ENCODE data around the gene BRICD5. TPM values are rescaled to one million over a fixed set of nuclear protein-coding genes. Genes with fewer than 3 reads are reported as not detected.

The BRICD5 gene
- total and polyA plus RNA-seq, 2 of the 13 experiments (the other 11 are each of a cell fraction or from before 2014, with no cell fraction given) = 1.6 to 5.8 TPM

DNA sequence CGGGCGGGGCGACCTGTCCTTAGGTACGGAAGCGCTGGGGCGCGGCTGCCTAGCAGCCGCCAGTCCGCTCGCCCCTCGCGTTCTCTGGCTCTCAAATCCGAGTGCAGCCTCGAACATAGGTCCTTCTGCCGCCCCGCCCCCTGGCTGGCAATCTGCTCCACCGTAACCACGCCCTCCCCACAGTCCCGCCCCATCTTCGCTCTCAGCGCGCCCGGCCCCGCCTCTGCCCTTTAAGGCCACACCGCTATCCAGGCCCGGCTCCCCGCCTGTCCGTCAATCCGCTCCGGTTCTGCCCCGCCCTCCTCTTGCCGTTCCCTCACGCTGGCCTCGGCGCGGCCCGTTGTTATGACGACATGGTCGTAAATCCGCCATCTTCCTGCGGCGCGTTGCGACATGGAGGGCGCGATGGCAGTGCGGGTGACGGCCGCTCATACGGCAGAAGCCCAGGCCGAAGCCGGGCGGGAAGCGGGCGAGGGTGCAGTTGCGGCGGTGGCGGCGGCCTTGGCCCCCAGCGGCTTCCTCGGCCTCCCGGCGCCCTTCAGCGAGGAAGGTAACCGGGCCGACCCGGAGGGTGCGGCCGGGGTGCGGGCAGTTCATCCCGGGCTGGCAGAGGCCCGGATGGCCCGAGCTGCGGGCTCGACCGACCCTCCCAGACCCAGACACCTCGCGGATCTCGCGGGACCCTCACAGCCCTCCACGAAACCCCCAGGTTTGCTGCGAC lies 12.7 kb upstream of the BRICD5 start, which contains the start of gene E4F1 (continued):
- TF ChIP-seq ZNF879 (CRISPR knock-in tag; IDR thresholded peaks at IDR 0.05) (no peak), RFXANK (CRISPR knock-in tag; IDR thresholded peaks at IDR 0.05) (no peak), HNF4A (CRISPR knock-in tag; IDR thresholded peaks at IDR 0.05) (no peak; the same call in 1 of the 2 replicates), ZNF230 (CRISPR knock-in tag; IDR thresholded peaks at IDR 0.05) (peak; percentile 7; the same call in 1 of the 2 replicates), GATA4 (IDR thresholded peaks at IDR 0.05; ENCODE audit: borderline replicate concordance, low read depth) (no peak; the same call in 1 of the 2 replicates), ZNF260 (CRISPR knock-in tag; IDR thresholded peaks at IDR 0.05; ENCODE audit: borderline replicate concordance, low read depth) (no peak), DNMT3B (CRISPR knock-in tag; conservative IDR thresholded peaks at IDR 0.05) (no peak), MAZ (IDR thresholded peaks at IDR 0.05; ENCODE audit: borderline replicate concordance, low read depth, low read length) (peak; percentile 54; the same call in 1 of the 2 replicates), MAZ (CRISPR knock-in tag; IDR thresholded peaks at IDR 0.05; ENCODE audit: low read depth) (peak; percentile 96), ZSCAN25 (CRISPR knock-in tag; IDR thresholded peaks at IDR 0.05) (peak; percentile 85), ZFP62 (CRISPR knock-in tag; IDR thresholded peaks at IDR 0.05) (no peak), NFE2L2 (IDR thresholded peaks at IDR 0.05; ENCODE audit: low read length) (no peak), HNRNPLL (IDR thresholded peaks at IDR 0.05; ENCODE audit: low read depth, low read length, poor library complexity, severe bottlenecking) (peak; percentile 91)
- TF ChIP-seq, protein P1, sequence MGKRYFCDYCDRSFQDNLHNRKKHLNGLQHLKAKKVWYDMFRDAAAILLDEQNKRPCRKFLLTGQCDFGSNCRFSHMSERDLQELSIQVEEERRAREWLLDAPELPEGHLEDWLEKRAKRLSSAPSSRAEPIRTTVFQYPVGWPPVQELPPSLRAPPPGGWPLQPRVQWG (CRISPR knock-in tag; IDR thresholded peaks at IDR 0.05; ENCODE audit: borderline replicate concordance, low read depth) = no peak
- TF ChIP-seq, protein P2, sequence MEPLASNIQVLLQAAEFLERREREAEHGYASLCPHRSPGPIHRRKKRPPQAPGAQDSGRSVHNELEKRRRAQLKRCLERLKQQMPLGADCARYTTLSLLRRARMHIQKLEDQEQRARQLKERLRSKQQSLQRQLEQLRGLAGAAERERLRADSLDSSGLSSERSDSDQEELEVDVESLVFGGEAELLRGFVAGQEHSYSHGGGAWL (CRISPR knock-in tag; IDR thresholded peaks at IDR 0.05) = peak; percentile 84
- TF ChIP-seq, protein P3, sequence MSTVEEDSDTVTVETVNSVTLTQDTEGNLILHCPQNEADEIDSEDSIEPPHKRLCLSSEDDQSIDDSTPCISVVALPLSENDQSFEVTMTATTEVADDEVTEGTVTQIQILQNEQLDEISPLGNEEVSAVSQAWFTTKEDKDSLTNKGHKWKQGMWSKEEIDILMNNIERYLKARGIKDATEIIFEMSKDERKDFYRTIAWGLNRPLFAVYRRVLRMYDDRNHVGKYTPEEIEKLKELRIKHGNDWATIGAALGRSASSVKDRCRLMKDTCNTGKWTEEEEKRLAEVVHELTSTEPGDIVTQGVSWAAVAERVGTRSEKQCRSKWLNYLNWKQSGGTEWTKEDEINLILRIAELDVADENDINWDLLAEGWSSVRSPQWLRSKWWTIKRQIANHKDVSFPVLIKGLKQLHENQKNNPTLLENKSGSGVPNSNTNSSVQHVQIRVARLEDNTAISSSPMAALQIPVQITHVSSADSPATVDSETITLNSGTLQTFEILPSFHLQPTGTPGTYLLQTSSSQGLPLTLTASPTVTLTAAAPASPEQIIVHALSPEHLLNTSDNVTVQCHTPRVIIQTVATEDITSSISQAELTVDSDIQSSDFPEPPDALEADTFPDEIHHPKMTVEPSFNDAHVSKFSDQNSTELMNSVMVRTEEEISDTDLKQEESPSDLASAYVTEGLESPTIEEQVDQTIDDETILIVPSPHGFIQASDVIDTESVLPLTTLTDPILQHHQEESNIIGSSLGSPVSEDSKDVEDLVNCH (CRISPR knock-in tag; IDR thresholded peaks at IDR 0.05) = no peak
- TF ChIP-seq, protein P4, sequence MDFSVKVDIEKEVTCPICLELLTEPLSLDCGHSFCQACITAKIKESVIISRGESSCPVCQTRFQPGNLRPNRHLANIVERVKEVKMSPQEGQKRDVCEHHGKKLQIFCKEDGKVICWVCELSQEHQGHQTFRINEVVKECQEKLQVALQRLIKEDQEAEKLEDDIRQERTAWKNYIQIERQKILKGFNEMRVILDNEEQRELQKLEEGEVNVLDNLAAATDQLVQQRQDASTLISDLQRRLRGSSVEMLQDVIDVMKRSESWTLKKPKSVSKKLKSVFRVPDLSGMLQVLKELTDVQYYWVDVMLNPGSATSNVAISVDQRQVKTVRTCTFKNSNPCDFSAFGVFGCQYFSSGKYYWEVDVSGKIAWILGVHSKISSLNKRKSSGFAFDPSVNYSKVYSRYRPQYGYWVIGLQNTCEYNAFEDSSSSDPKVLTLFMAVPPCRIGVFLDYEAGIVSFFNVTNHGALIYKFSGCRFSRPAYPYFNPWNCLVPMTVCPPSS (IDR thresholded peaks at IDR 0.05) = no peak
